LNCaP clone FGC (cell line): Measurements from ENCODE around the gene ZNRD2.

Experiments
- DNase-seq: peaks from one replicate; pipeline ENCODE4 v3.0.0-alpha.2; 2011; ENCODE audit warnings: low read depth
- H3K4me3 ChIP-seq: 2 replicates; pipeline ENCODE4 v1.5.1; 2011; ENCODE audit warnings: mild to moderate bottlenecking, low read depth, low read length, control low read depth
- TF ChIP-seq, protein P1 (sequence below): IDR thresholded peaks from 2 replicates; pipeline ENCODE4 v1.5.1; 2012; ENCODE audit warnings: mild to moderate bottlenecking; ENCODE audit not compliant: control insufficient read depth, insufficient read depth; ENCODE audit errors: extremely low read depth

ZNRD2 gene

DNA sequence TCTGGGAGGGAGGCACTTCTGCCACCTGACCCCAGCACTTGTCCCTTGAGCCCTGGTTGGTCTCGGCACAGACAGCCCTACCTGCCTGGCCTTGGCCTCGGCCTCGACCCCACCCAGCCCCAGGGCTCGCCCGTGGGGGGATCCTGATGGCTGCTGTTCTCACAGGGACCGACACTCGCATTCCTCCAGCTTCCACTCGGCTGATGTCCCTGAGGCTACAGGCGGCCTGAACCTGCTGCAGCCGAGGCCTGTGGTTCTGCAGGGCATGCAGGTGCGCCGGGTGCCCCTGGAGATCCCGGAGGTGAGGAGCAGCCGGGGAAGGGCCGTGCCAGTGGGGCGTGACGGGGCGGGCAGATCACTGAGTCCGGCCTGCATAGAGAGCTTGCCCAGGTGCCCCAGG, 50.4 kb downstream of the ZNRD2 start:
- DNase-seq = no peak
- no peak overlapping the region for H3K4me3 ChIP-seq
- TF ChIP-seq, protein P1, sequence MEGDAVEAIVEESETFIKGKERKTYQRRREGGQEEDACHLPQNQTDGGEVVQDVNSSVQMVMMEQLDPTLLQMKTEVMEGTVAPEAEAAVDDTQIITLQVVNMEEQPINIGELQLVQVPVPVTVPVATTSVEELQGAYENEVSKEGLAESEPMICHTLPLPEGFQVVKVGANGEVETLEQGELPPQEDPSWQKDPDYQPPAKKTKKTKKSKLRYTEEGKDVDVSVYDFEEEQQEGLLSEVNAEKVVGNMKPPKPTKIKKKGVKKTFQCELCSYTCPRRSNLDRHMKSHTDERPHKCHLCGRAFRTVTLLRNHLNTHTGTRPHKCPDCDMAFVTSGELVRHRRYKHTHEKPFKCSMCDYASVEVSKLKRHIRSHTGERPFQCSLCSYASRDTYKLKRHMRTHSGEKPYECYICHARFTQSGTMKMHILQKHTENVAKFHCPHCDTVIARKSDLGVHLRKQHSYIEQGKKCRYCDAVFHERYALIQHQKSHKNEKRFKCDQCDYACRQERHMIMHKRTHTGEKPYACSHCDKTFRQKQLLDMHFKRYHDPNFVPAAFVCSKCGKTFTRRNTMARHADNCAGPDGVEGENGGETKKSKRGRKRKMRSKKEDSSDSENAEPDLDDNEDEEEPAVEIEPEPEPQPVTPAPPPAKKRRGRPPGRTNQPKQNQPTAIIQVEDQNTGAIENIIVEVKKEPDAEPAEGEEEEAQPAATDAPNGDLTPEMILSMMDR = no peak

DNA sequence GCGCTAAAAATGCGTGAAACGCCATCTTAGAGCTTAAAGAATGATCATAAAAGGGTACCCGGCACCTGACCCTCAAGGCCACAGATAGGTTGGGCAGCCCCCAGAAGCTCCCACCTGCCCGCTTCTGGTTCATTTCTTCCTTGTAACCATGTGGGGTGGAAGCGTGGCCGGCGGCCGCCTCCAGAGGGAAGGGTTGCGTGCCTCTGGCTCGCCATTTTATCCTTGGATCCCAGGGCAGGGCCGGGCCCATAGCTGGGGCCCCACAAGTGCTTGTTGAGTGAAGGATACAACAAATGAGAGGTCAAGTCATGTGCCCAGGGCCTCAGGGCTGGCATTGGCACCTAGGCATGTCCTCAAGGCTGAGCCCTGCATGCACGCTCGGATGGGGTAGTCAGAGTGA, 51.2 kb downstream of the ZNRD2 start:
- no peak for DNase-seq
- TF ChIP-seq, protein P1 = no peak
- H3K4me3 ChIP-seq = no peak overlapping the region
